Trophoblast cell (in vitro differentiated cells and primary cell): ENCODE measurements around the gene MRPL52.
"Not testable (repeated sequence)": the region's sequence is repeated elsewhere in the genome, so short reads cannot be mapped to it uniquely, and the experiment has no call there.

ENCODE experiments used
- DNase-seq, 2 donors: peaks; one replicate each; pipeline ENCODE4 v3.0.0-alpha.2; 2016
- H2AFZ ChIP-seq: 2 replicates; pipeline ENCODE4 v1.6.1; 2013; ENCODE audit warnings: low read length, moderate library complexity, mild to moderate bottlenecking; ENCODE audit not compliant: insufficient read depth, poor library complexity
- H2AK5ac ChIP-seq: 2 replicates; pipeline ENCODE4 v1.6.1; 2013; ENCODE audit warnings: mild to moderate bottlenecking, low read length
- H2BK120ac ChIP-seq: 2 replicates; pipeline ENCODE4 v1.6.1; 2013; ENCODE audit warnings: low read length, mild to moderate bottlenecking, moderate library complexity; ENCODE audit not compliant: insufficient read depth, poor library complexity
- H2BK12ac ChIP-seq: 2 replicates; pipeline ENCODE4 v1.6.1; 2013; ENCODE audit warnings: mild to moderate bottlenecking, low read length, moderate library complexity
- H2BK5ac ChIP-seq: 2 replicates; pipeline ENCODE4 v1.6.1; 2013; ENCODE audit warnings: low read length, low read depth, moderate library complexity, mild to moderate bottlenecking; ENCODE audit not compliant: poor library complexity
- H3K14ac ChIP-seq: 2 replicates; pipeline ENCODE4 v1.6.1; 2013; ENCODE audit warnings: mild to moderate bottlenecking, low read length
- H3K18ac ChIP-seq: 2 replicates; pipeline ENCODE4 v1.6.1; 2013; ENCODE audit warnings: mild to moderate bottlenecking, low read length
- H3K23ac ChIP-seq: 2 replicates; pipeline ENCODE4 v1.6.1; 2013; ENCODE audit warnings: low read length
- H3K27ac ChIP-seq: 2 replicates; pipeline ENCODE4 v1.5.1; 2013; ENCODE audit warnings: low read depth, mild to moderate bottlenecking, inconsistent platforms, low read length, moderate library complexity
- H3K27me3 ChIP-seq: 2 replicates; pipeline ENCODE4 v1.6.1; 2013; ENCODE audit warnings: inconsistent platforms, mild to moderate bottlenecking, low read length, moderate library complexity; ENCODE audit not compliant: insufficient read depth
- H3K36me3 ChIP-seq, 2 experiments: 1 replicate in 1 of 2; 2 replicates in 1 of 2; pipeline ENCODE4 v1.6.1; 2013; ENCODE audit warnings: low read length in 2 of 2, mild to moderate bottlenecking in 2 of 2, moderate library complexity in 1 of 2; ENCODE audit not compliant: insufficient read depth in 2 of 2, control insufficient read depth in 1 of 2
- H3K4ac ChIP-seq: 2 replicates; pipeline ENCODE4 v1.6.1; 2013; ENCODE audit warnings: low read depth, mild to moderate bottlenecking, low read length, moderate library complexity
- H3K4me1 ChIP-seq, 2 experiments: 1 replicate in 1 of 2; 2 replicates in 1 of 2; pipeline ENCODE4 v1.6.1; 2013; ENCODE audit warnings: low read length in 2 of 2, mild to moderate bottlenecking in 2 of 2, moderate library complexity in 1 of 2; ENCODE audit not compliant: insufficient read depth in 2 of 2, control insufficient read depth in 1 of 2
- H3K4me2 ChIP-seq: 2 replicates; pipeline ENCODE4 v1.6.1; 2013; ENCODE audit warnings: inconsistent platforms, mild to moderate bottlenecking, low read length, moderate library complexity
- H3K4me3 ChIP-seq: 2 replicates; pipeline ENCODE4 v1.5.1; 2013; ENCODE audit warnings: mild to moderate bottlenecking, low read depth, low read length, inconsistent platforms
- H3K79me1 ChIP-seq: one replicate; pipeline ENCODE4 v1.6.1; 2013; ENCODE audit warnings: low read length
- H3K79me2 ChIP-seq: 2 replicates; pipeline ENCODE4 v1.6.1; 2013; ENCODE audit warnings: low read length, mild to moderate bottlenecking; ENCODE audit not compliant: control insufficient read depth, insufficient read depth, poor library complexity
- H3K9ac ChIP-seq: 2 replicates; pipeline ENCODE4 v1.6.1; 2013; ENCODE audit warnings: mild to moderate bottlenecking, low read length
- H3K9me3 ChIP-seq: 2 replicates; pipeline ENCODE4 v1.6.1; 2013; ENCODE audit warnings: low read depth, mild to moderate bottlenecking, control low read depth, inconsistent platforms, low read length; ENCODE audit not compliant: insufficient read depth
- H4K12ac ChIP-seq: 2 replicates; pipeline ENCODE4 v1.6.1; 2013; ENCODE audit warnings: low read depth, mild to moderate bottlenecking, low read length, moderate library complexity
- H4K8ac ChIP-seq: 2 replicates; pipeline ENCODE4 v1.6.1; 2013; ENCODE audit warnings: low read depth, mild to moderate bottlenecking, low read length, moderate library complexity
- H4K91ac ChIP-seq: one replicate; pipeline ENCODE4 v1.6.1; 2013; ENCODE audit warnings: low read depth, mild to moderate bottlenecking, low read length, moderate library complexity
- WGBS: extraction: QIAGEN DNeasy Blood & Tissue Kit; methylation state at CpG from one replicate; pipeline ENCODE4 v1.1.7; 2013; ENCODE audit warnings: missing lambda C conversion rate; ENCODE audit not compliant: insufficient read length, insufficient coverage; ENCODE audit errors: extremely low coverage; 5-methylcytosine and 5-hydroxymethylcytosine counted together

The MRPL52 gene

GRCh38 chr14:22854963-22855724 lies 25.5 kb downstream of the MRPL52 start:
- no peak overlapping the region for H3K18ac ChIP-seq
- H3K79me1 ChIP-seq, result peaks cover 6% of the 10 kb centered on the region
- H3K4me2 ChIP-seq, result no peak overlapping the region
- H2AFZ ChIP-seq, result no peak overlapping the region
- H3K9me3 ChIP-seq, result no peaks in the 10 kb centered on the region
- H3K36me3 ChIP-seq, result no peaks in the 10 kb centered on the region
- no peaks in the 10 kb centered on the region for H3K27me3 ChIP-seq
- no peak overlapping the region for H3K14ac ChIP-seq
- H2BK12ac ChIP-seq, result peak overlapping the region; percentile 36
- no peak overlapping the region for H2BK120ac ChIP-seq
- no peak overlapping the region for H3K4ac ChIP-seq
- no peak overlapping the region for H3K23ac ChIP-seq
- H3K4me1 ChIP-seq, result peaks cover 12 to 16% of the 10 kb centered on the region in 2 experiments
- no peak overlapping the region for H3K9ac ChIP-seq
- no peak overlapping the region for H2BK5ac ChIP-seq
- DNase-seq, result no peak
- no CpG with 5 or more reads among the region's 8 CpGs for WGBS
- H2AK5ac ChIP-seq, result no peak overlapping the region
- no peak overlapping the region for H3K4me3 ChIP-seq
- peaks cover 2% of the 10 kb centered on the region for H3K79me2 ChIP-seq
- H3K27ac ChIP-seq, result no peak overlapping the region
- no peak overlapping the region for H4K8ac ChIP-seq
- no peak overlapping the region for H4K91ac ChIP-seq
- no peak overlapping the region for H4K12ac ChIP-seq

GRCh38 chr14:22856428-22856827 lies 26.7 kb downstream of the MRPL52 start:
- H3K9me3 ChIP-seq, result no peaks in the 10 kb centered on the region

DNA sequence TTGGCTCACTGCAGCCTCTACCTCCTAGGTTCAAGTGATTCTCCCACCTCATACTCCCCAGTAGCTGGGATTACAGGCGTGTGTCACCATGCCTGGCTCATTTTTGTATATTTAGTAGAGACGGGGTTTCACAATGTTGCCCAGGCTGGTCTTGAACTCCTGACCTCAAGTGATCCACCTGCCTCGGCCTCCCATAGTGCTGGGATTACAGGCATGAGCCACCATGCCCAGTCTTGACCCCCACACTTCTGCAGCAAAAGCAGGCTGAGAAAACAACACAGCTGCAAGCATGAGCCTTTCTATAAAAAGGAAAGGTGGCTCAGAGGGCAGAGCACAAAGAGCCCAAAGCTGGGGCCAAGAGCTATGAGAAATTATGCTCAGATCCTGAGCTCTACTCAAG lies 30.7 kb downstream of the MRPL52 start:
- H3K9me3 ChIP-seq, H2AK5ac ChIP-seq, H2BK12ac ChIP-seq, H2BK120ac ChIP-seq, H3K4me2 ChIP-seq, H3K4me1 ChIP-seq, DNase-seq, H3K79me1 ChIP-seq, H3K36me3 ChIP-seq, H2AFZ ChIP-seq, H4K8ac ChIP-seq, H3K18ac ChIP-seq, H3K27me3 ChIP-seq, H3K4ac ChIP-seq, H3K4me3 ChIP-seq, H3K27ac ChIP-seq, H4K12ac ChIP-seq, H2BK5ac ChIP-seq, H3K23ac ChIP-seq, H3K79me2 ChIP-seq, H4K91ac ChIP-seq, H3K9ac ChIP-seq, H3K14ac ChIP-seq: not testable (repeated sequence)
- no CpG with 5 or more reads among the region's 3 CpGs for WGBS

More at GRCh38 chr14:22856428-22856827, 26.7 kb downstream of the MRPL52 start:
- Histone ChIP-seq H3K27ac (no peak overlapping the region), H3K36me3 (no peaks in the 10 kb centered on the region), H3K27me3 (no peaks in the 10 kb centered on the region), H4K8ac (no peak overlapping the region), H2BK120ac (no peak overlapping the region), H3K79me1 (peaks cover 6% of the 10 kb centered on the region), H4K12ac (no peak overlapping the region), H3K4me2 (no peak overlapping the region), H3K14ac (no peak overlapping the region), H4K91ac (no peak overlapping the region), H3K23ac (no peak overlapping the region), H3K18ac (no peak overlapping the region), H3K4ac (no peak overlapping the region), H2BK5ac (no peak overlapping the region), H3K4me3 (no peak overlapping the region), H2AK5ac (no peak overlapping the region), H2BK12ac (no peak overlapping the region), H3K79me2 (peaks cover 2% of the 10 kb centered on the region), H3K4me1 (peaks cover 2 to 6% of the 10 kb centered on the region in 2 experiments), H2AFZ (no peak overlapping the region), H3K9ac (no peak overlapping the region)
- no CpG with 5 or more reads among the region's 5 CpGs for WGBS
- no peak for DNase-seq

DNA sequence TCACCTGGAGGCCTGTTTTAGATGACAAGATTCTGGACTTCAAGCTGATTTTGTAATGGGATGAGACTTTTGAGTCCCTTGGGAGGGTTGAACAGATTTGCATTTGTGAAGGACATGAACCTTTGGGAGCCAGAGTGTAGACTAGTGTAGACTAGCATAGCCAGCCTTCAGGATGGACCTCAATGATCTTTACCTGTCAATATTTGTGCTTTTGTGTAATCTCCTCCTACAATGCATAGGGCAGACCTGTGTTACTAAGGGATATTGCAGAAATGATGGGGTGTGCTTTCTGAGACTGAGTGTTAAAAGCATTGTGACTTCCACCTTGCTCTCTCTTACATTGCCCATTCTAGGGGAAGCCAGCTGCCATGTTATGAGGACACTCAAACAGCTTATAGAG lies 32.0 kb downstream of the MRPL52 start:
- Histone ChIP-seq H3K36me3 (no peaks in the 10 kb centered on the region), H3K4me3 (no peak overlapping the region), H3K4me2 (no peak overlapping the region), H2BK5ac (no peak overlapping the region), H4K8ac (no peak overlapping the region), H3K79me2 (no peaks in the 10 kb centered on the region), H3K9ac (no peak overlapping the region), H2AFZ (no peak overlapping the region), H2BK12ac (no peak overlapping the region), H3K4me1 (no peaks in the 10 kb centered on the region), H3K79me1 (no peaks in the 10 kb centered on the region), H3K4ac (no peak overlapping the region), H4K12ac (no peak overlapping the region), H3K14ac (no peak overlapping the region), H3K27me3 (no peaks in the 10 kb centered on the region), H3K18ac (no peak overlapping the region), H3K23ac (no peak overlapping the region), H2AK5ac (no peak overlapping the region), H4K91ac (no peak overlapping the region), H3K27ac (no peak overlapping the region), H2BK120ac (no peak overlapping the region), H3K9me3 (no peaks in the 10 kb centered on the region)
- no peak for DNase-seq
